GM21423 (cell line): ENCODE data around the gene ILRUN.
A peak's percentile ranks its signal among the peaks of the same experiment; 100 is the strongest.
"Not testable (repeated sequence)": the region's sequence is repeated elsewhere in the genome, so short reads cannot be mapped to it uniquely, and the experiment has no call there.

Experiments
- ATAC-seq: cut with Tn5 transposase; IDR thresholded peaks from one replicate; pipeline ENCODE4 v1.9.1; 2021; ENCODE audit warnings: mild to moderate bottlenecking, moderate library complexity; ENCODE audit not compliant: unreplicated experiment

ILRUN gene

DNA sequence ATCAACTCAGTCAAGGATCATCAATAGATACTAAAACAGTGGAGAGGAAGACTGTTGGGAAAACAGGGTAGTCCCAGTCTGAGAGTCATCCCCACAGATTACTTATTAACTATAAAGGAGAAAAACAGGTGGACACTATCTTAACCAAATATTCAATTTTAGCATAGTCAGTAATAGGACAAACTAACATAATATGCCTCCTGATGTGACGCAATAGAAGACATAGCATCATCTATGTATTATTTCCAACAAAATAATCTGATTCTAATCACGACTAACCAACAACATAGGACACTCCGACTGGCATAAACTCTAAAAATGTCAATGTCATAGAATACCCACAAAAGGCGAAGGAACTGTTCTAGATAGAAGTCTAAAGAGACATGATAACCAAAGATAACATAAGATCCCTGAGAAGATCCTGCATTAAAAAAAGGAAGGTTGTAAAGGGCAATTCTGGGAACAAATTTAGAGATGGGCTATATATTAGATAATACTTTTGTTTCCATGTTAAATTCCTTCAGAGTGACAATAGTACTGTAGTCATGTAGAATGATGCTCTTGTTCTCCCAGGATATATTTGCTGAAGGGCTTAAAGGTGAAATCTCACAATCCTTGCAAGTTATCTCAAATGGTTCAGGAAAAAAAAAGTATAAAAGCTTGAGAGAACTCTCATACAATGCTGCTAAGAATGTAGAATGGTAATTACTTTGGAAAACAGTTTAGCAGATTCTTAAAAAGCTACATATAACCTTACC lies 28.9 kb downstream of the ILRUN start:
- no peak for ATAC-seq

DNA sequence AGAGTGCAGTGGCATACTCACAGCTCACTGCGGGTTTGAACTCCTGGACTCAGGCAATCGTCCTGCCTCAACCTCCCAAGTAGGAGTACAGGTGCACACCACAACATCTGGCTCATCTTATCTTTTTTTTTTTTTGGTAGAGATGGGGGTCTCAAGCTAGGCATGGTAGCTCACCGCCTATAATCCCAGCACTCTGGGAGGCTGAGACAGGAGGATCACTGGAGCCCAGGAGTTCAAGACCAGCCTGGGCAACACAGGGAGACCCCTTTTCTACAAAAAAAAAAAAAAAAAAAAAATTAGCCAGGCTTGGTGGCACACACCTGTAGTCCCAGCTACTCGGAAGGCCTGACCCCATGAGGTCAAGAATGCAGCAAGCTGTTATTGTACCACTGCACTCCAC lies 31.5 kb downstream of the ILRUN start:
- ATAC-seq, result no peak

DNA sequence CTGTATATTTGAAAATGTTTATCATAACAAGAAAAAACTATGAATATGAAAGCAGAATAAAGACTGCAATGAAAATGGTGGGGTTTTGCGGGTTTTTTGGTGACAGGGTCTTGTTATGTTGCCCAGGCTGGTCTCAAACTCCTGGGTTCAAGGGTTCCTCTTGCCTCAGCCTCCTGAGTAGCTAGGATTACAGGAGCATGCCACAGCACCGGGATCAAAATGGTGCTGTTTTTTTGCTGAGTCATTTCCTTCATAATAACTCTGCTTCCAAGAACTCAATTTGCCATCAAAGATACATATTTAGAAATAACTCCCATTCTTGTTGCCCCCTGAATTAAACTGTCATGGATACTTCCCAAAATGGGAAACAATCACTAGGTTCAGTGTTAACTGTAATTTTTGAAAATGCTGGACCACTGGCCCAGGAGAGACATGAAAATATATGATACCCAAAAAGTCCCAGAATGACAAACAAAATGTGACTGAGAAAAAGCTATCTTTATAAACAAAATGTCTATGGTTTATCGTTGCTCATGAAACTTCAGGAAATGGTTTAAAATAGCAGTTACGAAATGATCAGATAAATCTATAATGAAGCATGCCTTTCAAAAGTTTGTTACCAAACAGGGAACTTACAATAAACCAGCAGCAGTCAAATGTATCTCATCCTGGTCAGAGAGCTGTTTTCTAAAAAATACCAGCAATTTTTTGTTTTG lies 32.2 kb downstream of the ILRUN start:
- no peak for ATAC-seq

DNA sequence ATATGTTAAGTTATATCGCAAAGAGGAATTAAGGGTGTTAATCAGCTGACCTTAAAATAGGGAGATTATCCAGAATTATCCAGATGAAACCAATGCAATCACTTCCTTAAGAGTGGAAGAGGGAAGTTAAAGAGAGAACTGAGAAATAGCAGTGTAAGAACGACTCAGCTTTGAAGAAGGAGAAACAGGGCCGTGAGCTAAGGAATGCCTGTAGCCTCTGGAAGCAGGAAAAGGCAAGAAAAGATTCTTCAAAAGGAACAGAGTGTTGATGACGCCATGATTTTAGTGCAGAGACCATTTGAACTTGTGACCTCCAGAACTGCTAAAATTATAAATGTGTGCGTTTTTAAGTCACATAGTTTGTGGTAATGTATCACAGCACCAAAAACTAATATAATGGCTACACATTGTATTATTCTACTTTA lies 32.7 kb downstream of the ILRUN start:
- no peak for ATAC-seq

DNA sequence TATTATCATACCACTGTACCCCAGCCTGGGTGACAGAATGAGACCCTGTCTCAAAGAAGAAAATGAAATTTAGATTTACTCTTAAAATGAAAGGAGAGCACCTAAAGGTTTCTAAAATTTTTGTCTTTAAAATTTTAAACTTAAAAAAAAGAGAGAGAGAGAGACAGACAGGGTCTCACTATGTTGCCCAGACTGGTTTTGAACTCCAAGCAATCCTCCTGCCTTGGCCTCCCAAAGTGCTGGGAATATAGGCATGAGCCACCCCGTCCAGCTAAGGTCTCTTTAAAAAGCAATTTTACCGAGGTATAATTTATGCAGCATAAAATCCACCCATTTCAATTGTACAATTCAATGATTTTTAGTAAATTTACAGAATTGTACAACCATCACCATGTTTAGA lies 33.2 kb downstream of the ILRUN start:
- ATAC-seq, result no peak

DNA sequence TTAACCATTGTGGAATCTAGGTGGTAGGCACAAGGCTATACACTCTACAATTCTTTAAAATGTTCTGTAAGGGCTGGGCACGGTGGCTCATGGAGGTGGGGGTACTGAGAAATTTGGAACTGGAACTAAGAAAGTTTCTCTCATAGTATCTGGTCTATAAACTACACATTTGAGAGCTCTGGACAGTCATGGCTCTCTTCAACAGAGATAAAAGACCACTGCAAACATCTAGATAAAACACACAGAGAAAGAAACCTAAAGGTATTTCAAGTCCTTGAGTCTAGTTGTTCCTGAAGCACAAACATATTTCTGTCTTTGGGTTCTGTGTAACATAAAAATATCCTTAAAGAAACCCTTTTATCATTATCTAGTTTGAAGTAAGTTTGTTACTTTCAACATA lies 35.2 kb downstream of the ILRUN start:
- no peak for ATAC-seq

DNA sequence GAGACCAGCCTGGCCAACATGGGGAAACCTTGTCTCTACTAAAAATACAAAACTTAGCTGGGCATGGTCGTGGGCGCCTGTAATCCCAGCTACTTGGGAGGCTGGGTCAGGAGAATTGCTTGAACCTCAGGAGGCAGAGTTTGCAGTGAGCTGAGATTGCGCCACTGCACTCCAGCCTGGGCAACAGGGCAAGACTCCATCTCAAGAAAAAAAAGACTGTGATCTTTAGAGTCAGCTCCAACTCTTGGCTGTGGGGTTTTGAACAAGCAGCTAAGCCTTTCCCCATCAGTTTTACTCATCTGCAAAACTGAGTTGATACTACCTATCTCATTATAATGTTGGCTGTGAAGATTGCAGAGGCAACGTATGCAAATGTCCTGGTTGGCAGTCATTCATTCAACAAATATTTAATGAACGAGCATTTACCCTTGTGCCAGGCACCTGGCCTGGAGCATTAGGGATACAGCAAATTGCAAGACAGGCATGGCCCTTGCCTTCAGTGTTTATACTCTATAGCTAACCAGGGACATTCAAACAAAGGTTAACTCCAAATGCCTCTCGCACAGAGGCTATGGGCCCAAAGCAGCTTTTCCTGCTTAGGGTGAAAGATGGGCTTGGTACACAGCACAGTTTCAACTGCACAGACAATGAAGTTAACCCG lies 37.8 kb downstream of the ILRUN start:
- ATAC-seq, result no peak

DNA sequence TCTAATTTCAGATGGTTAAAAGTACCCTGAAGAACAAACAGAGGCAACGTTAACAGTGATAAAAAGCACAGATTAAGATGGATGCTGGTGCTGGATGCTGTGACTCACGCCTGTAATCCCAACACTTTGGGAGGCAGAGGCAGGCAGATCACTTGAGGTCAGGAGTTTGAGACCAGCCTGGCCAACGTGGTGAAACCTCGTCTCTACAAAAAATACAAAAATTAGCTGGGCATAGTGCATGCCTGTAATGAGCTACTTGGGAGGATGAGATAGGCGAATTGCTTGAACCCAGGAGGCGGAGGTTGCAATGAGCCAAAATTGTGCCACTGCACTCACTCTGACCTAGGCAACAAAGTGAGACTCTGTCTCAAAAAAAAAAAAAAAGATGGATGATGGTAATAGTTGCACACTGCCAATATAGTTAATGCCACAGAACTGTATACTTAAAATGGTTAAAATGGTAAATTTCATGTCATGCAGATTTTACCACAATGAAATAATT lies 38.5 kb downstream of the ILRUN start:
- ATAC-seq, result not testable (repeated sequence)

DNA sequence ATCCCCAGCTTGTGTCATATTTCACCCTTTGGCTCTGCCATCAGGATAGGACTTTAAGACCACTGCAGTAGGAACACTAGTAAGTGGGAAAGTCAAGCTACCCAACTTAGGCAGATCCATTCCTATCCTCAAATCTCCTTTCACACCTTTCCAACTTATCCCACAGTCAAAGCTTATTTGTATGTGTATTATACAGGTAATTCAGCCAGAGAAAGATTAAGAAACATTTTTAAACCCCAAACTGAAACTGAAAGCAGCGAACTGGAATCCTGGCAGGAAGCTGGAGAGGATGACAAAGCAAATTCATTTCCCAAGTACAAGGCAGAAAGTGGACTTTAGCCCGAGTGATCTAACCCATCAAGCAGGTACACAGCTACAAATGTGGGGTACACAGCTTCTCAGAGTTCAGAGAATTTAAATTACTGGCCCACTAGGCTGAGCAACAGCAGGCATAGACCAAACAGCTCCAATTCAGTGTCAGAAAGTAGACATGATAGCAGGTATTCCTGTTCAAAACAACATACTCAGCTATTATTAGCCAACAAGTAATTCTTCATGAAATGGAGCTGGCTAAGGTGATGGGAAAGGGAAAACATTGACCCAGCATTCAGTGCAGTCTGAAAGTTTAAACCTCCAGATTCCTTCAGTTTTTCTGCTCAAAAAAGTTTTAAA lies 39.1 kb downstream of the ILRUN start:
- ATAC-seq, result no peak

DNA sequence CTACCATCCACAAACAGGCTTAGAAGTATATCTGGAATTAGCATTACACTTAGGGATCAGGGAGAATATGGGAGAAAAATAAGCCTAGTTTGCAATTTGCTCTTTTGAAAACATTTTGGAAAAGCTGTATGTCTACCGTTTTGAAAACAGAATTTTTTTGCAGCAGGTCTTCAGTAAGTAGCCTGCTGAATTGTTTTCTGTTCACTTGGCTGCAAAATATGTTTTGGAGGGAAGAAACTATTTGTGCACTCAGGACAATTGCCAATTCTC lies 39.6 kb downstream of the ILRUN start:
- no peak for ATAC-seq

DNA sequence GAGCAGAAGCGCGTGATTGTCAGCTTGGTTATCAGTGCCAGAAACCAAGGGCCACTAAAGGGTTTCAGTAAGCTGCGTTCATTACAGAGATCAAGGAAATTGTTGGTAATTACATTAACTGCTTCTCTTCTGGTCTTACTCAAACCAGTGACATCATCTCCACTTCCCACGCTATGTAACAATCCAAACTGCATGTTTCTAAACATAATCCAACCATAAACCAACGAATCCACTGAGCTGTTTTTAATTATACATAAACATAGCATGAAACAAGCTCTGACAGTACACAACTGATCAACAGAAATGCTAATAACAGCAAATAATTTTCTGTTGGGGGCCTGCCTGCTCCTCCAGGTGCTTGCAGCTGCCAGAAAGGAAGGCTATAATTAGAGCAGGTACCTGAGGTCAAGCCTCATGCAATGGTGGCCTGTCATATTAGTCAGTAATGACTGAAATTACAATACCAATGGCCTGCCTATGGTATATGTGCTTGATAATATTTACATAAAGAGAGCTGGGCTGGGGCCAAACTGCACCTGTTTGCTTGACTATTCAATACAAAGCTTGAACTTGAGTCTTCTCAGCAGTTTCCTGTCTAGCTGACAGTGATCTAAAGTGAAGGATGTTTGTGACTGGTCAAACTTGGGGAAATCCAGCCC lies 40.1 kb downstream of the ILRUN start:
- ATAC-seq, result peak; percentile 89

DNA sequence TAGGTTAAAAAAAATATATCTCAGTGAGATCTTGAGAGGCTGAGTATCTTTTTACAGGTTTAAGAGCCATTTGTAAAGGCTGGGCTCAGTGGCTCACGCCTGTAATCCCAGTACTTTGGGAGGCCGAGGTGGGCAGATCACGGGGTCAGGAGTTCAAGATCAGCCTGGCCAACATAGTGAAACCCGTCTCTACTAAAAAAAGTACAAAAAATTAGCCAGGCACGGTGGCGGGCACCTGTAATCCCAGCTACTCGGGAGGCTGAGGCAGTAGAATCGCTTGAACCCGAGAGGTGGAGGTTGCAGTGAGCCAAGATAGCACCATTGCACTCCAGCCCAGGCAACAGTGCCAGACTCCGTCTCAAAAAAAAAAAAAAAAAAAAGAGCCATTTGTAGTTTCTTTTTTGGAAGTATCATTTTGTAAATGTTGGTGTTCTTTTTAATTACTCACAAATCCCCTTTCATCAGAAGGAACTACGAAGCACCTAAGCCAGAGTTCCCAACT lies 40.6 kb downstream of the ILRUN start:
- ATAC-seq, result not testable (repeated sequence)

DNA sequence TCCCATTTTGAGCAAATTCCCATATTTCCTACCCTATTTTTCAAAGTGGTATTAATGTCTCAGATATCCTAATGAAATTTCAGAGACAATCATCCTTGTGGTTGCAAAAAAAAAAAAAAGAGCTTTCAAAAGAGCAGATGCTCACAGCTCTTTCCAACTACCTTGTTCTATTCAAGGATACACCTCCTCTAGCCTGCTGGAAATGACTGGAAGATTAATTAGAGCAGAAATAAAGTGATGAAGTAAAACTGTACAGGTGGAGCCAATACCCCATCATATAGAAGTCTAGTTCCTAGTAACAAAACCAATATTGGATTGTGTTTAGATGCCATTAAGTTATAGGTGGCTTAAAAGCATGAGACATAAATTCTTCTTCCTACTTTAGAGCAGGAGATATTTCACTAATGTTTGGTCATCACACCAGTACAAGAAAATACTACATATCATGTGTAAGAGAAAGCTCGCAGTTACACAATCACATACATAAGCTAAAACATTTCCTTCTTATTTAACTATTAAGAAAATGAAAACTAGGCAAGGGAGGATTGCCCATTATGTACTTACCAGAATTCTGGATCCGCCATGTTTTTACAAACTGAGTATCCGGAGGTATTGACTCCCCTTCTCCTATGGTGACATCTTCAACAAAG lies 42.4 kb downstream of the ILRUN start:
- ATAC-seq, result no peak

DNA sequence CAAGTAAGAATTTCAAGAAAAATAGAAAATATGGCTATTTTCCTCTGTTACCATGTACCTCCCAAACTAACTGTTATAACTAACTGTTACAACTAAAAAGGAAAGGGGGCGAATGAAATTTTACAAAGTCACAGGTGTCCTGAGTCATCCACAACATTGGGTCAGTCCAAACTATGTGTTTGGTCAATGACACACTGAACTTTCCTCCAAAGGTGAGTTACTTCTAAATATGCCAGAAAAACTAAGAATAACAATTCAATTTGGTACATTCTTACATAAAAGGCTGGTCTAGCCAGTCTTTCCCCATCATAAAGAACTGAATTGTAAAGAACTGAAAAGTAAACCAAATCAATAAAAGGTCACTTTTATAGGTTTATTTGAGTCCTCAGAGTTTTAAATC lies 44.3 kb downstream of the ILRUN start:
- no peak for ATAC-seq

DNA sequence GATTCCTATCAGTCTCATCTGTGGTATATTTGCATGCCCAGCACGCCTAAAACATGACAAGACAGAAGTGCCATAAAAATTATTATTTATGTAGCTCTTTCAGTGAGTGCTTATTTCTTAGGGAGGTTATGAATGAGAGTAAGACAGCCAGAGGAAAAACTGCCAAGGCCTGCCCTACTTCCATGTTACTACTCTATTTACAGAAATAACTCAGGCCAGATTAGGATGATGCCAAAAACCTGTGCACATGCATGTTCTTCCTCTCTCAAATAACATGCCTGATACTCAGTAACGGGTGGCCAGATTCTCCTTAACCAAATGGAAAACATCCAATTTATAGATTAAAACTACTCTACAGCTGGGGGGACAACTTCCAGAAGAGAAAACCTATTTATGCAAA lies 45.7 kb downstream of the ILRUN start:
- no peak for ATAC-seq

DNA sequence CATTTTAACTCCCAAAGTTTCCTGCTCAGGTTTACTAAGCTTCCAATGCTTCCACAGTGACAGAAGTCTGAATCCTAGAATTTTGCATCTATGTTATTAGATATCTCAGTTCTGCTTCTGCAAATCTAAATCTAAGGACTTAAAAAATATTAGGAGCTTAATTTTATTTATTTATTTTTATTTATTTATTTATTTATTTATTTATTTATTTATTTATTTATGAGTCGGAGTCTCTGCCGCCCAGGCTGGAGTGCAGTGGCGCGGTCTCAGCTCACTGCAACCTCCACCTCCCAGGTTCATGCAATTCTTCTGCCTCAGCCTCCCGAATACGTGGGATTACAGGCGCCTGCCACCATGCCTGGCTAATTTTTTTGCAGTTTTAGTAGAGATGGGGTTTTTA lies 46.3 kb downstream of the ILRUN start:
- ATAC-seq, result not testable (repeated sequence)

DNA sequence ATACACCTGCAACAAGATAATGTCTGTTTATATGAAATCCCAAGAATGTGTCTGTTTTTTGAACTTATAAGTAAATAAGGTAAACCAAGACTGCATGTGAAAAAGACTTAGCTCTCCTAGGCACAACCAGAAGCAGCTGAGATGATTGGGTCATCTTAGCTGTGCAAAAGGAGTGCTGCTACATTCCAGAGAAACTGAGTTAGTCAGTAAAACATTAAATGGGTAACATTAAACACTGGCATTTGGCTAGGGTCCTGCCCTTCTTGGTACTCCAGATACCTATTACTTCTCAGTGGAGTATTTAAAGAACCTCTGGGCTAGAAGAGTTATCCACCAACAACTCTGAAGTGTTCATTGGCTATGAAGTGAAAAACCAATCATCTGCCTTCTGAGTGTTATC lies 47.8 kb downstream of the ILRUN start:
- no peak for ATAC-seq
